GM23248 (cell line): ENCODE data around the gene ZFP64. TPM values are rescaled to one million over a fixed set of nuclear protein-coding genes. Genes with fewer than 3 reads are reported as not detected.
"Not testable (repeated sequence)": the region's sequence is repeated elsewhere in the genome, so short reads cannot be mapped to it uniquely, and the experiment has no call there.

ENCODE experiments used
- DNase-seq: peaks from one replicate; pipeline ENCODE4 v3.0.0-alpha.2; 2015
- H2AFZ ChIP-seq: fragments of 200-600 bp; sonication (generic); 2 replicates; pipeline ENCODE4 v1.6.1; 2016; ENCODE audit warnings: antibody characterized with exemption
- H3F3A ChIP-seq: fragments of 200-600 bp; sonication (generic); 2 replicates; pipeline ENCODE4 v1.6.1; 2016; ENCODE audit warnings: mild to moderate bottlenecking, antibody characterized with exemption, mixed run types; ENCODE audit not compliant: insufficient read depth
- H3K27ac ChIP-seq: fragments of 200-600 bp; sonication (generic); 2 replicates; pipeline ENCODE4 v1.5.1; 2016; ENCODE audit warnings: mild to moderate bottlenecking
- H3K27me3 ChIP-seq: fragments of 200-600 bp; sonication (generic); replicated peaks from 2 replicates; pipeline ENCODE4 v1.6.1; 2016; ENCODE audit warnings: mild to moderate bottlenecking; ENCODE audit not compliant: insufficient read depth
- H3K36me3 ChIP-seq: fragments of 200-600 bp; sonication (generic); 2 replicates; pipeline ENCODE4 v1.6.1; 2016; ENCODE audit warnings: low read depth, mild to moderate bottlenecking
- H3K4me1 ChIP-seq: fragments of 200-600 bp; sonication (generic); 2 replicates; pipeline ENCODE4 v1.6.1; 2016; ENCODE audit warnings: mild to moderate bottlenecking; ENCODE audit not compliant: insufficient read depth
- H3K4me2 ChIP-seq: fragments of 200-600 bp; sonication (generic); one replicate; pipeline ENCODE4 v1.6.1; 2016; ENCODE audit warnings: mild to moderate bottlenecking; ENCODE audit not compliant: unreplicated experiment
- H3K4me3 ChIP-seq: fragments of 200-600 bp; sonication (generic); 2 replicates; pipeline ENCODE4 v1.5.1; 2016; ENCODE audit warnings: mild to moderate bottlenecking
- H3K79me2 ChIP-seq: fragments of 200-600 bp; sonication (generic); 2 replicates; pipeline ENCODE4 v1.6.1; 2016; ENCODE audit warnings: mild to moderate bottlenecking; ENCODE audit not compliant: insufficient read depth
- H3K9ac ChIP-seq: fragments of 200-600 bp; sonication (generic); 2 replicates; pipeline ENCODE4 v1.6.1; 2016; ENCODE audit warnings: mild to moderate bottlenecking
- H3K9me2 ChIP-seq: fragments of 200-600 bp; sonication (generic); 2 replicates; pipeline ENCODE4 v1.6.1; 2016; ENCODE audit warnings: mixed run types, mild to moderate bottlenecking, moderate library complexity; ENCODE audit not compliant: insufficient read depth
- H3K9me3 ChIP-seq: fragments of 200-600 bp; sonication (generic); one replicate; pipeline ENCODE4 v1.6.1; 2017; ENCODE audit warnings: low read depth
- H4K20me1 ChIP-seq: fragments of 200-600 bp; sonication (generic); 2 replicates; pipeline ENCODE4 v1.6.0; 2016; ENCODE audit not compliant: insufficient read depth
- EZH2 ChIP-seq: fragments of 200-600 bp; sonication (generic); IDR thresholded peaks from 2 replicates; pipeline ENCODE4 v1.6.1; 2018; ENCODE audit warnings: antibody characterized with exemption, mild to moderate bottlenecking; ENCODE audit not compliant: insufficient read depth, poor library complexity, severe bottlenecking
- EZH2phosphoT487 ChIP-seq: fragments of 200-600 bp; sonication (generic); IDR thresholded peaks from 2 replicates; pipeline ENCODE4 v1.6.1; 2018; ENCODE audit warnings: antibody characterized with exemption, moderate library complexity, mild to moderate bottlenecking, low read depth; ENCODE audit not compliant: insufficient read depth
- WGBS, 2 experiments: methylation state at CpG; one replicate each; pipeline ENCODE4 v1.1.6; 2015 to 2017; ENCODE audit warnings: low lambda C conversion rate in 2 of 2, low coverage in 1 of 2; ENCODE audit errors: missing lambda C conversion rate in 2 of 2; 5-methylcytosine and 5-hydroxymethylcytosine counted together
- in situ Hi-C: fragments of 300-500 bp; cut with MboI; formaldehyde crosslinking; loops from 2 replicates; pipeline ENCODE4 v1.15.0; 2020
- polyA plus RNA-seq: library from polyadenylated mRNA; unstranded; fragments of >200 nt; fragmentation: Nextera tagmentation; extraction: Ambion mirVana; gene quantifications from 2 replicates; pipeline ENCODE4 v1.2.1, GENCODE V29; 2016
- total RNA-seq: library from RNA; depleted of rRNA; stranded (reverse); fragments of >200 nt; shearing (Covaris generic); gene quantifications from 2 replicates; pipeline ENCODE4 v1.2.3, GENCODE V29; 2014

Gene ZFP64
- total and polyA plus RNA-seq, 2 experiments from 2014 or later = 14.3 to 20.8 TPM

DNA sequence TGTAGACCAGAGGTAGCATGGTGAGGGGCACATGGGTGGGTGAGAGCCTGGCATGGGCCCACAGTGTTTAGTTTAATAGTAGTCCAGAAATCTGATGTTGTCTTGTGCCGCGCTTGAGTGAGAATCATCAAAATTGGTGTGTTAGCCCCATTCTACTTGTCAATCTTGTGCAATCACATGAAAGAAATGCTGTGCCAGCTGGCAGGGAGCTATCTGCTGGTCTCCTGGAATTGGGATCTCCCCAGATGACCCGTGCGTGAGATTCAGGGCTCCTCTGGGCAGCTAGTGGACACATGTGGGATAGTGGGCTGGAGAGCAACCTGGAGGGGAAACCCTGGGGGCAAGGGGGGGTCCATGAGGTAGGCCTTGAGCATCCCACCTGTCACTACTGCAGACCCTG lies 43.5 kb upstream of the ZFP64 start:
- 82 to 86% methylated on average over 4 of the region's 4 CpGs for WGBS, 2 experiments
- Histone ChIP-seq H3K9me3 (no peaks in the 10 kb centered on the region), H3K4me3 (no peak overlapping the region), H3K36me3 (no peaks in the 10 kb centered on the region), H2AFZ (no peak overlapping the region), H3K4me1 (0 out of 2 replicates have a peak, but pooled peaks cover 5% of the 10 kb centered on the region), H3K79me2 (no peaks in the 10 kb centered on the region), H3K27me3 (no peaks in the 10 kb centered on the region), H3K9me2 (no peaks in the 10 kb centered on the region), H3K4me2 (no peak overlapping the region), H3K9ac (no peak overlapping the region), H3K27ac (no peak overlapping the region), H4K20me1 (no peaks in the 10 kb centered on the region), H3F3A (no peaks in the 10 kb centered on the region)
- TF ChIP-seq EZH2 (no peak), EZH2phosphoT487 (no peak)
- in situ Hi-C loops = no loop called here
- no peak for DNase-seq

DNA sequence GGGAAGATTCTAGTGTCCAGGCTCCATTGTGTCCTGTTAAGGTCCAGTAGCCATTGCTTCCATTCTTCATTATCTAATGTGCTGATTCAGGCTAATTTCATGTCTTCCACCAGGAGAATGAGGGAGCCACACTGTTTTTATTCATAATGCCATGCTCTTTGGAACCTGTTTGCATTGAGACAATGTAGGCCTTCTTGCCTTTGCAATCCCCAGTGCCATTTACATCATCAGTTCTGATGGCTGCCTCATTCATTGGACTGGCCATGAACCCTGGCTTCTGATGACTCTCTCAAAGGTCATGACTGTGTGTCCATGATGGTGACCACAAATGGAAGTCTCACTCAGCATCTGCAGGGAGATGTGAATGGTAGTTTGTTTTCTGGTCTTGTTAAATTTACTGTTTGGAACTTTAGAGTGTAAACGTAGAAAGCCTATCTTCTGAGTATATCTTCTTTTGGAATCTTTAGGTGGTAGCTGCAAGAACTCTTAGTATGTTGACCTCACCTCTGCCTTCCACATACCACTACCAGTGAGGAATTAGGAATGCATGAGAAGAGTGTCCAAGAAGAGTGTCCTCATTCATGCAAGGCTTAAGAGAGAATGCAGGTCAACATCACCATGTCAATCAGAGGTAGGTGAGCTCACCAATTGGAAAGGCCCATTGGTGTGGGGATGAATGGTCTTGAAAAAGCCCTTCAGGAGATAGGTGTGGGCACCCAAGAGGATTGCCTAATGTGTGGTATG lies 42.9 kb upstream of the ZFP64 start:
- in situ Hi-C loops = no loop called here

DNA sequence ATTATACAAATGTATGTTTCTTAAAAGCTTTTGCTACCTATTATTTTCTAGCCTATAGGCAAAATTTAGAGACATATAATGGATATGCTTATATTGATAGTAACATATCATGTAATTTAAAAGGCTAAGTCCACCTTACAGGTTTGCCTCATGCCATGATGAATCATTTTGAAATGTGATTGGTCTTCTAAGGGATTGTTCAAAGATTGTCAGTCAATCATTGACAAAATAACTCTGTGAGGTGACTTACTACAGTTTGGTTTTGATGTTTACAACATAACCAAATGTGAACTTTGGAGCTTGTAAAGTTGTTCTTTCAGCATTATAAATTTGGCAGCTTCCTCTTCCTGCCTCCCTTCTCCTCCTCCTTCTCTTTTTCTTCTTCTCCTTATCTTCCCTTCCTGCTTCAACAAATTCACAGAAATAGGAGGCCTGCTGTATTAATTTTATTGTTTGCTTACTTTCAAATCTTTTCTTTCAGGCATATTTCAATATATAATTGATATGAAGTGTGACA lies 39.7 kb upstream of the ZFP64 start:
- H3K9me3 ChIP-seq = no peaks in the 10 kb centered on the region
- H3K4me3 ChIP-seq = no peak overlapping the region
- no peaks in the 10 kb centered on the region for H3F3A ChIP-seq
- H3K79me2 ChIP-seq = no peaks in the 10 kb centered on the region
- H3K27me3 ChIP-seq = peaks cover 1% of the 10 kb centered on the region
- H3K4me2 ChIP-seq = no peak overlapping the region
- DNase-seq = no peak
- 0 out of 2 replicates have a peak, but pooled peaks cover 7% of the 10 kb centered on the region for H3K4me1 ChIP-seq
- in situ Hi-C loops = no loop called here
- TF ChIP-seq EZH2 (no peak), EZH2phosphoT487 (no peak)
- H3K9me2 ChIP-seq = no peaks in the 10 kb centered on the region
- no peaks in the 10 kb centered on the region for H3K36me3 ChIP-seq
- H3K27ac ChIP-seq = no peak overlapping the region
- no peak overlapping the region for H2AFZ ChIP-seq
- no peaks in the 10 kb centered on the region for H4K20me1 ChIP-seq
- no peak overlapping the region for H3K9ac ChIP-seq

More for the DNA sequence above, 42.9 kb upstream of the ZFP64 start:
- H4K20me1 ChIP-seq = no peaks in the 10 kb centered on the region
- no peaks in the 10 kb centered on the region for H3K9me2 ChIP-seq
- no peak overlapping the region for H3K4me2 ChIP-seq
- H3F3A ChIP-seq = no peaks in the 10 kb centered on the region
- H3K4me3 ChIP-seq = no peak overlapping the region
- no peak for TF ChIP-seq EZH2phosphoT487
- no peak for TF ChIP-seq EZH2
- no peaks in the 10 kb centered on the region for H3K36me3 ChIP-seq
- H3K27me3 ChIP-seq = no peaks in the 10 kb centered on the region
- no peaks in the 10 kb centered on the region for H3K79me2 ChIP-seq
- H2AFZ ChIP-seq = no peak overlapping the region
- WGBS, 2 experiments = 34 to 37% methylated on average over 1 of the region's 1 CpG
- no peak overlapping the region for H3K27ac ChIP-seq
- no peak overlapping the region for H3K9ac ChIP-seq
- H3K9me3 ChIP-seq = no peaks in the 10 kb centered on the region
- 0 out of 2 replicates have a peak, but pooled peaks cover 7% of the 10 kb centered on the region for H3K4me1 ChIP-seq
- DNase-seq = no peak

DNA sequence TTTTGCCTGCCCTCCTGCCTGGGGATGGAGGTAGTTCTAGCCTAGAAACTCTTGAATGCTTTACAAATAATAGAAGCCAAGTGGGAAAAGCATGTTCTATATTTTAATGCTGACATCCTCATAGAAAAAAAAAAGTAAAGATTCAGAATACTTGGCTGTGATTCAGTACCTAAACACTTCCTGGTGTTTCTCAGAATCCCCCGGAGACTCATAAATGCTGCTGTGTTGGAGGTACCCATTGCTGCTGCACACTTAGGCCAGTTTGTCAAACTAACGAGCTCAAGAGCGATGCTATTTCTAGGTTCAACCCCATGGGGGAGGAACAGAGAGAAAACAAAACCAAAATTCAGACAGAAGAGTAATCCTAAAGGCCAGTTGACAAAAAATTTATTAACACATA lies 38.8 kb upstream of the ZFP64 start:
- Histone ChIP-seq H3K4me1 (0 out of 2 replicates have a peak, but pooled peaks cover 7% of the 10 kb centered on the region), H3K36me3 (no peaks in the 10 kb centered on the region), H3K9ac (no peak overlapping the region), H3K4me2 (no peak overlapping the region), H3K9me2 (no peaks in the 10 kb centered on the region), H2AFZ (no peak overlapping the region), H3K4me3 (no peak overlapping the region), H3K27ac (no peak overlapping the region), H3F3A (no peaks in the 10 kb centered on the region), H4K20me1 (no peaks in the 10 kb centered on the region), H3K27me3 (peaks cover 10% of the 10 kb centered on the region), H3K79me2 (no peaks in the 10 kb centered on the region), H3K9me3 (no peaks in the 10 kb centered on the region)
- WGBS, 2 experiments = 35 to 39% methylated on average over 3 of the region's 3 CpGs
- in situ Hi-C loops = no loop called here
- DNase-seq = peak; percentile 62
- TF ChIP-seq EZH2 = no peak
- TF ChIP-seq EZH2phosphoT487 = no peak

- H3K27me3 ChIP-seq = peaks cover 13% of the 10 kb centered on the region
- H2AFZ ChIP-seq, in situ Hi-C loops, H3K79me2 ChIP-seq, H3K9me3 ChIP-seq, H4K20me1 ChIP-seq, H3K9me2 ChIP-seq, H3K4me2 ChIP-seq, H3K4me1 ChIP-seq, H3K36me3 ChIP-seq, H3K9ac ChIP-seq, DNase-seq, H3F3A ChIP-seq, H3K4me3 ChIP-seq, H3K27ac ChIP-seq: not testable (repeated sequence)
- 76 to 80% methylated on average over 1 of the region's 1 CpG for WGBS, 2 experiments
Observed at GRCh38 chr20:52229346-52229745, 37.8 kb upstream of the ZFP64 start.
